Midbrain (tissue), 1 donor: Measurements from ENCODE around the gene EDDM3A.
"Not testable (repeated sequence)": the region's sequence is repeated elsewhere in the genome, so short reads cannot be mapped to it uniquely, and the experiment has no call there.

Experiments used
- DNase-seq: peaks from one replicate; lab custom pipeline; 2025; lab: John Stamatoyannopoulos, UW

Gene EDDM3A, protein sequence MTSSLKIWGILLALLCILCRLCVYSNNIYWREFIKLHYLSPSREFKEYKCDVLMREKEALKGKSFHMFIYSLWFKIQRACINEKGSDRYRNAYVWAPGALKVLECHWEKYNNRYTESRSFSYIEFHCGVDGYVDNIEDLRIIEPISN

DNA sequence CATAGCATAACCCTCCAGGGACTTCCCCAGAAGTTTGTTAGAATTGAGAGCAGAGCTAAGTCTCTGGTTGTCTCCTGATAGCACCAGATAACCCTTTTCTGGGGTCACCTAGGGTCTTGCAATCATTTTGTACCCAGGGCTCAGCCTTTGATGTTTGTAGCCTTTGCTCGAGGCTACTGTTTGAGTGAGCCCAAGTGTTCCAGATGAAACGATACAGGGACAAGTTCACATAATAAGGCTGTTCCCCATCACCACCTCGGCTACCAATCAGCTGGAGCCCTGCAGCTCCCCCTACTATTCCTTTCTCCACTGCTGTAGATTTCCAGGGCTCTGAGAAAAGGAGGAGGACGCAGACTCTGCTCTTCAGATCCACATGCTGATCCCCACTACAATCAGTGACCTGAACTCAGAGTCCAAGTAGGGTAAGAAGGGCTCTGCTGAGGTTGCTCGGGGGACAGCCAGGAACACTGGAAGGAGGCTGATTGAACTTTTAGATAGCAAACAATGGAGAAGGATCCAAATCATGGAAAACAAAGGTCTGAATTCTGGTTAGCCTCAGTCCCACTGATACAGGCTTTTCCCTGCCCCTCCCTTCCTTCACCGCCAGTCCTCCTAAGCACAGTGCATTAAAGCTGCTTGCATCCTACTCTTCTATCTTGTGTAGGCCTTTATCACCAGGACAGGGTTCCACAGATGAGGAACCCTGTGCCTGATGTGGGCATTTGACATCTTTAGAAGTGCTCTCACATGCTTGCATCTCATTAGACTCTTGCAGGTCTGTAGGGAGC is at the start of gene EDDM3A:
Gene EDDM3A (plus strand): TSS at position 317 of the 788 bp plus-strand sequence. CDS start 1,694 bp downstream, outside the sequence.
- no peak for DNase-seq

DNA sequence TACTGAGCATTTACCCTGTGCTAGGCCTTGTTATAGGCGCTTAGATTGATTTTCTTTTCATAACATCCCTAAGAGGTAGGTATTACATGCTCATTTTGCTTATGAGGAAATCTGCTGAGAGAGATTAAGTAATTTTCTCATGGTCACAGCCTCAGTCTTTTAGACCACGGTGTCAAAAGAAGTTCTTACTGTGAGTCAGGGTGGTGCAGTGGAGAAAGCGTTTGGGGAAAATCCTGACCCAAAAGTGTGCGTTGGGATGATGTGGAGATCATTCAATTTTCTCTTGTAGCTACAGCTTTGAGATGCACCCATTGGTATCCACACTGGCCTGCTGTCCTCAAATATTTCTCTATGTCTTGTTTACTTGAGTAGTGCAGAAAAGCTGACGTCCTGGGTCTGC is 48.9 kb upstream of the EDDM3A start:
- DNase-seq: no peak

DNA sequence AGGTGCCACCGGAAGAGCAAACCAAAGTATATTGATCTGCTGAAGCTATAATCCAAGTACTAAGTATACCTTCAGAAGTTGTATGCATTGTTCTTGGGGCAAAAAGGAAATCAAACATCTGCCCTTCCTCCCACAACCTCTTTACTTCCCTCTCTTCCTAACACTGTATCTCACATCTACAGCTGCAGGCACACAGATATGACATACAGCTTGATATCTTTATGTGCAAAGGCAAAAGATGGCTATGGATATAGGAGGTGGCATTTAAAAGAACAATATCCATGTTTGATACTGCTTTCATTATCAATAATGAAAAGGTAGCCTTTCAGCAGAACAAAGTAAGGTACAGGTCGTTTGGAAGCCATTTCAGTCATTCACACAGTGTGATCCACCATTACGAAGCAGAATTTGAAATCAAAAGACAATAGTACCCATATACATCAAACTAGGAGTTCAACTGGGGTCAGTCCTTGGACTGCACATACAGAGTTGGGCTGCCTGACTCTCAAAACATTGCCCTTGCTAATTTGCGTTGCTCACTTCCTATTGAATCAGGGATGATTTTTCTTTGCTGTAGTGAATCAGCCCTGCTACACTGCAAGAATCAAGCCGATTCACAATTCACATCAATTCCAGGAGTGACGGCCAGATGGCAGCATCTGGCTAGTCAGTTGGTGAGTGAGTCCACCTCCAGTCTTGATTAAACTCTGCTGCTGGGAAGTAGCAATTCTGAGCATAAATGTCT is 48.2 kb upstream of the EDDM3A start:
- DNase-seq: peak; percentile 85

DNA sequence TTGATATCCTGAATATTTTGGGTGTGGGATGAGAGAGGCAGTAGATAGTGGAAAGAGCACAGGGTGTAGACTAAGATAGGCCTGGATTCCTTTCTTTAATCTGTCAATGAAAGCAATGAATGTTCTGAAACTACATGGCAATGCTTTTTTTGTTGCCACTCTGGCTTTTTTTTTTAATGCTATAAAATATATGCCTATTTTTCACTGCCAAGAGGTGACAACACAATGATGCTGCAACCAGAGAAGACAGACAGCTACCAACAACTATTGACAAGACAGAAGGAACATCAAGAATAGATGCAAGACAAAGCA is 47.7 kb upstream of the EDDM3A start:
- DNase-seq: no peak

DNA sequence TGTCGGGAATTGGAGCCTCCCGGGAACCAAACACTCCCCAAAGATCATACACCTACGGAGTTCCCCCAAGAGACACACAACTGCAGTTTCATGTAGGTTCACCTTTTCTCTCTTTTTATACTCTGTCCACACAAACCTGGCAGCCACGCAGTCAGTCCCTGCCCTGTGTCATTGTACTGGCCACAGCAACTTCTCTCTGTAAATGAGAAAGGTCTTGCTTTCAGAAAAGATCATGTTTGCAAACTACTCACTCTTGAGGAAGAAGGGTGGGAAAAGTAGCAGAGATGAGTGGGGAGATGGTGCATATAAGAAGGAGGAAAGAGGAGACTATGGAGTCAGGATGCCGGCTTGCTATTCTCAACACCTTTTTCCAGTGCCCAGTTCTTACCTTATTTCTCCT is 46.8 kb upstream of the EDDM3A start:
- no peak for DNase-seq

DNA sequence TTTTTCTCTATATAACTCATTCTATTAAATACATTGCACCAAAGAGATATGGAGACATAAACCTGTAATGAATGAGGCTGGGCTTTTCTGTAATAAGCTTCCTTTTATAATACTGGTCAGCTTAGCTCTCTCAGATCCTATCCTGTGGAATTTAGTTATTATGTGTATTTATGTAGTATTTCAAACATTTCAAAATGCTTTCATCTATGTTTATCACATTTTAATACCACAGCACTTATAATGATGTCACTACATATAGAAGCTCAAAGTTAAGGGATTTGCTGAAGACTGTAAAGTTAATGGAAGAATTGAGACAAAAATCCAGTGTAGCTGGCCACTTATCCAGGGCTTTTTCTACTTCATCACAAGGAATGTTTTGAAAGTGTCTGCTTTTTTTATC is 45.8 kb upstream of the EDDM3A start:
- no peak for DNase-seq

DNA sequence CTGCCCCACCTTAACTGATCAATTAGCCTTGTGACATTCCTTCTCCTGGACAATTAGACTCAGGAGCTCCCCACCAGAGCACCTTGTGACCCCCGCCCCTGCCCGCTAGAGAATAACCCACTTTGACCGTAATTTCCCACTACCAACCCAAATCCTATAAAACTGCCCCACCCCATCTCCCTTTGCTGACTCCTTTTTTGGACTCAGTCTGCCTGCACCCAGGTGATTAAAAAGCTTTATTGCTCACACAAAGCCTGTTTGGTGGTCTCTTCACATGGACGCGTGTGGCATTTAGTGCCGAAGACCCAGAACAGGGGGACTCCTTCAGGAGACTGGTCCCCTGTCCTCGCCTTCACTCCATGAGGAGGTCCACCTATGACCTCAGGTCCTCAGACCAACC is 44.7 kb upstream of the EDDM3A start:
- DNase-seq: not testable (repeated sequence)

DNA sequence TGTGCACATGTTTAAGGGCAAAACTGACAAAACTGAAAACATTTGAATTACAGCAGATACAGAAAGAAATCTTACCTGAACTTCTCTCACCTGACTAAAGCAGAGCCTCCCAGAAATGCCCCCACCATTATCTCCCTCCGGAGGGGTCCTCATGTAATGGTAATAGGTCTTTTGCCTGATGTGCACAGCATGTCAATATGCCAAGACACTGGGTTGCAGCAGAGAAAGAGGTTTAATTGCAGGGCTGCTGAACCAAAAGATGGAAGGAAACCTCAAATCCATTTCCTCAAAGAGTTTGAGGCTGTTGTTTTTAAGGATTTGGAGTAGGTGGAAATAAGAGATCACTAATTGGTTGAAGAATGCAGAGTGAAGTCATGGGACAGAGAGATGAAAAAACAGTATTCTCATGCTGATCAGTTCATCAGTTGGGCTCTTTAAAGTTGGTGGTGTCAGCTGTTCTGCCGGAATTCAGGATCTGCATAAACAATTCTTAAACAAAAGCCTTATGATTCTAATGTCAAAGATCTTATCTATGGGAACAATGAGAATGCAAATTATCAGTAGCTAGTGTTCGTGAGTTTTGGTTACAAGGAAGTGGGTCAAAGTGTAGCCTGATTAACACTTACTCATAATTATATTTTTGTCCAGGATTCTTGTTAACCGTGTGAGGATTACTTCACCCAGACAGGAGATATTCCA is 38.9 kb upstream of the EDDM3A start:
- DNase-seq: no peak

DNA sequence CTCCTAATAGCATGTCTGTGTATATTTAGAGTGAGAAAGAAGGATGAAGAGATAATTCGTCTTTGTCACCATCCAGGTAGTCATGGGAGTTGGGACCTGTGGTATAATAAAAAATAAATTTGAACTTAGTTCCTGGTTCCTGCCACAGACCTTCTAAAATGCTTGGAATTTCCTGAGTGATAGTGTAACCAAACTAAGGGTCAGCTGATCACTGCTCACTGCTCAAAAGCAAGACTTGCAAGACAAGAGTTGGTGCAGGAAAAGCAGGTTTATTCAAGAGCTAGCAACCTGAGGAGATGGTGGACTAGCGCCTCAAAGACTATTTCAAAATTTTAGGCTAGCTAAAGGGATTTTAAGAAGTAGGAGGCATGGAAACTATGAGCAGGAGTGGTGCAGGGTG is 38.1 kb upstream of the EDDM3A start:
- DNase-seq: no peak

DNA sequence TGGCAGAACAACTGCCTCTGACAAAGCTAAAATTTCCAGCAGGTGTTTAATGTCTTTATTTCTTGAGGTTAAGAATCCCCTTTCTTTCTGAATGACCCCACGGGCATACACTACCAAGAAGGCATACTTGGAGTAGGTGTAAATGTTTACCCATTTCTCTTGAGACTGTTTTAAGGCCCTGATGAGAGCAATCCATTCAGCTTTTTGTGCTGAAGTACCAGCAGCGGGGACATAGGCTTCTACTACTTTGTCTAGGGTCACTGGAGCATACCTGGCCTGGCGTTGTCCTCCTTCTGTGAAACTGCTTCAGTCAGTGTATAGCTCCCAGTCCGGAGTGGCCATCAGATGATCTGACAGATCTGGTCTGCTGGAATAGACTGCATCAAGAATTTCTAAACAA is 34.4 kb upstream of the EDDM3A start:
- no peak for DNase-seq

DNA sequence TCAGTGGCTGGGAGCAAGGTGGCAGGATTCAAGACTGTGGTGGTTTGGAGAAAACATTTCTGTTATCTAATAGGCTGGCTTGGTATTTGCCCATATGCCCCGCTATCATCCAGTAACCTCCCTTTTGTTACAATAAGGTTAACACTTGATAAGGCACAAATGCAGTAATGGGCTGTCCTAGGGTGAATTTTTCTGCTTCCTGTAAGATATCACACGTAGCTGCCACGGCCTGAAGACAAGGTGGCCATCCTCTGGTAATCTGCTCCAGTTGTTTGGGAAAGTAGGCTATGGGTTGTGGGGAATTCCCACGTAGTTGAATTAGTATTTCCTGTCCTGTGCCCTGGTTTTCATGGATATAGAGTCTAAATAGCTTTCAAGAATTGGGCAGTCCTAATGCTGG is 34.0 kb upstream of the EDDM3A start:
- no peak for DNase-seq

DNA sequence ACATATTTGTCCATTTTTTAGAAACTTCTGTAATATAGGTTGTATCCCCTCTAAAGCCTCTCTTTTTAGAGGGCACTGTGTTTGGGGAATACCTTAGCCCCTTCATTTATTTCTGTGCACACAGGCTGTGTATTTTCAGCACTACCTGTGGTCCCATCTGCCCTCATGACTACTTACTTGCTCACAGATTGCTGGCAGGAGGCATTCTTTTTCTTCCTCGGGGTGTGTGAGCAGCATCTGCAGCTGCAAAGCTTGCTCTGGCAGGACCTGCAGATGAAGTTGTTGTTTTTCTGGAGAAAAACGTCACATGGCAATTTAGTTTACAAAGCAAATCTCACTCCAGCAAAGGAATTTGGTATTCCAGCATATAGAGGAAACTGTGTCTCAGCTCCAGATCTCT is 32.8 kb upstream of the EDDM3A start:
- no peak for DNase-seq

DNA sequence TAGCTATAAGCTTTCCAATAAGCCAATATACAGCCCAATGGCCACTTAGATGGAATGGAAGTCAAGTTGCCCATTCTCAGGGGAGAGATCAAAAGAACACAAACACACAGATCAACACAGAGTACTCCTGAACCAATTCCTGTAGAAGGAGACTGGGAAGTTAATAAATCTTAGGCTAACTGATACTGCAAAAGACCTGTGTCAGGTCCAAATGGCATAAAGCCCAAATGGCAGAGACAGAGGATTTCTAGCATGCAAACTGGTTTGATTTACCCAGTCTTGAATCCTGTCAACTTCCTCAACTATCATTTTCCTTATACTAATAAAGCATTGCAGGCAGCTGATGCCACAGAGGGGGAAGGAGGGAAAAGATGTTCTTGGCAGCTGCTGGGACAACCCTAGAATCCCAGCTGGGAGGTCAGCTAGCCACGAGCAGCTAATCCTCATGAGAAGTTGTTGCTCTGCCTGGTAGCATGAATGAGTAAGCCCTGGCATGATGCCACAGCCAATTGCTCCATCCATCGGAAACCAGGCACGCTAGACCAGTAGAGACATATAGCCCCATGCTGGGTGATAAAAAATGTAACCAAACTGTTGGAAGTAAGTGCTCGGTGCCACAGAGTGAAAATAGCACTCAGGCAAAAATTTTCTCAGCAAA is 31.0 kb upstream of the EDDM3A start:
- peak; percentile 13 for DNase-seq

DNA sequence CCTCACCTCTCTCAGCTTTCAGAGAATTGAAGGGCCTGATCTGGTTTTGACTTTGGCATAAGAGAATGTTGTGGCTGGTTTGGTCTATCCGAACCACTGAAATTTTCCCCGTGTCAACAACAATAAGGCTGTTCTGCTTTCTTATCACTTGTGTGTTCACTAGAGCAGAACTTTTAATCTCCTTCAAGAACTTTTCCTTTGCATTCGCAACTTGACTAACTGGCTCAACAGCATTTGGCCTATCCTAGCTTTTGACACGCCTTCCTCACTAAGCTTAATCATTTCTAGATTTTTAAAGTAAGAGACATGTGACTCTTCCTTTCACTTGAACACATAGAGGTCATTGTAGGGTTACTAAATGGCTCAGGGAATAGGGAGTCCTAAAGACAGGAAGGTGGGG is 25.9 kb upstream of the EDDM3A start:
- DNase-seq: no peak

DNA sequence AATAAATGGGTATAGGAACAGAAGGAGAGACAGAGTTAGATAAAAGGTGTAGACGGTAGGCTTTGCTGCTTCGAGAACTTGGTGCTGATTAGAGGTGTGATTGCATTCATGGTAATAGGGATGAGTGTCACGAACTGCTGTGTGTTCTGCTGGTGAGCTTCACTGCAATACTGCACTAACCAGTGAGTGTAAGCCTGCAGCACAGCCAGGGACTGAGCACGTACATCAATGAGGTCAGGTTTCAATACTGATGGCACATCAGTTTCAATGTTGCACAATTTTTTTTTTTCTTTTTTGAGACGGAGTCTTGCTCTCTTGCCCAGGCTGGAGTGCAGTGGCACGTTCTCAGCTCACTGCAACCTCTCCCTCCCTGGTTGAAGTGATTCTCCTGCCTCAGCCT is 24.9 kb upstream of the EDDM3A start:
- no peak for DNase-seq

DNA sequence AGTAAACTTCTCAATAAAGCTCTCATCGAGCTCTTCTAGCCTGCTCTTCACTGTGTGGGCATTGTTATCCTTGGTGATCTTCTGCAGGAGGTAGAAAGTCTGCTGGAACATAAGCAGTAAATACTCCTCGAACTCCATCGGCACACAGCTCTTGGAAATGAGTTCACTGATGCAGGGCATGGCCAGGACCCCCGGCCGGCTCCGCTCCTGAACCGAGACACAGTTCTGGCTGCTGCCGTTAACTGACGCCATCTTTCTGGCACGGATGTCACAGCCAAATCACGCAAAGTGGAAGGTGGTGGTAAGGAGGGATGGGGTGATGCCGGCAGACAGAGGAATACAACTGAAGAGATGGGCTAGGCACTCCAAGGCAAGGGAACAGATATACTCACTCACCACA is 23.7 kb upstream of the EDDM3A start:
- DNase-seq: no peak

DNA sequence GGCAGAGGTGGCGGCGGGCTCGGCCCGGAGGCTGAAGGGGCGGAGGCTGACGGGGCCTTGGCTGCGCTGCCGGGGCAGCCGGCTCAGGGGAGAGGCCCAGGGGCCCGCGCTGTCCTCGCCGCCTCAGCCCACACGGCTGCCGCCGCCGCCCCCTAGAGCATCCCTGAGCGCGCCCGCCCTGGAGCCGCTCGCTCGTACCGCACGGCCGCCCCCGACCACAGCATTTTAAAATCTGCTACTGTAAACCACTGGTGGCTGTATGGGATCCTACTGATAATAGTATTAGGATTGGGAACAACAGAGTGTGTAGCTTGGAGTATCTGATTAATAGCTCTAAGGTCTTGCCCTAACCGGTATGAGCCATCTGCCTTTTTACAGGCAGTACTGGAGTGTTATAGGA is 22.2 kb upstream of the EDDM3A start:
- no peak for DNase-seq

DNA sequence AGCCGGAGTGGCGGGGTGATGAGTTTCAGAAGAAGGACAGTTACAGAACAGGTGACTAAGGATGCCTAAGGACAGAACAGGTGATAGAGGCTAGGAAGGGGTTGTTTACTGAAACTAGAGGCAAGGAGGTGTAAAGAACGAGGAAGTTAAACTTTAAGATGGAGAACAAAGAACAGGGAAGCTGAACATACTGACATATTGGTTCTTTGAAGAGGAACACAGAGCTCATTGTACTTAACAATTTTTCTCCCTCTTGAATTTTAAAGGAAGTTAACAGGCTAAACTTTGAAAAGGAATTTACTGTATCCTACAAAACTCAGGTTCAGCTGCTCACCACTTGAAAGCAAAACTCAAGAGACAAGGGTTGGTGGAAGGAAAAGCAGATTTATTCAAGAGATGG is 19.6 kb upstream of the EDDM3A start:
- not testable (repeated sequence) for DNase-seq

DNA sequence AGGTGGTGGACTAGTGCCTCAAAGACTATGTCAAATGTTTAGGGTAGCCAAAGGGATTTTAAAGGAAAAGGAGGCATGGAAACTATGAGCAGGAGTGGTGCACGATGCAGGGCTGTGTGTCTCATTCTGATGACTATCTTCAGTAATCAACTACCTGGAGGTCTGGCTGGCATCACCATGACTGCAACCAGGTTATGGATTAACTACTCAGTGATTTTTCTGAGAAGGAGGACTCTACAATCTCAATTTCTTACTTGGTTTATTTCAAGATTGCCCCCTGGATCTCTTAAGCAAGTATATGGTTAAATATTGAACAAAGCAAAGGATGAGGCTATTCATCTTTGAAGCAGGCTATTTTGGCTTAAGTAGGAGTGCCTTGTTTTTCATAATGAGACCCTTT is 19.2 kb upstream of the EDDM3A start:
- no peak for DNase-seq

DNA sequence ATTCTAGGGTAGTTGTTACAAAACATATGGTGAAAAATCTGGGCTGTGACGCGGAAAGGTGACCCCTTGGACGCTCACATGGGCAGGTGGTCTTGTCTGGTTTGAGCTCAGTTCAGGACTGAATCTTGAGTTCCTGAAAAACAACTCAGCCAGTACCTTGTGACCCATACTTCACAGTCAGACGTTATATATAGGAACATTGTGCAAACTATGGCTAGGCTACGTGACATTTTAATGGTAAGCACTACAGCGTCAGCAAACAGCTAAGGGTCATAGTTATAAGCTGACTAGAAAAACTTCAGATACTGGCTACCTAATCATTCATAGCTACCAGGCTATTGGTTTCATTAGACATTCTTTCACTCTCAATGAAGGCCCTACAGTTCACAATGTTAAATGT is 14.8 kb upstream of the EDDM3A start:
- DNase-seq: no peak

DNA sequence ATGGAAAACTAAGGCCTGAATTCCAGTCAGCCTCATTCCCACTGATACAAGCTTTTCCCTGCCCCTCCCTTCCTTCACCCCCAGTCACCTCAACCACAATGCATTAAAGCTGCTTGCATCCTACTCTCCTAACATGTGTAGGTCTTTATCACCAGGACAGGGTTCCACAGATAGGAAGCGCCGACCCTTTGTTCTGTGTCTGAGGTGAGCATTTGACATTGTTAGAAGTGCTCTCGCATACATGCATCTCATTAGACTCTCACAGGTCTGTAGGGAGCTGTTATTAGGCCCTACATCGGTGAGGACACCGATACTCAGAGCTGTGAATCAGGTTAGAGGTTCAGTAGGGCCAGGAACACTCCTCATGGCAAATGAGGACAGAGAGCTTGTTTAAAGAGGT is 13.2 kb upstream of the EDDM3A start:
- DNase-seq: no peak

DNA sequence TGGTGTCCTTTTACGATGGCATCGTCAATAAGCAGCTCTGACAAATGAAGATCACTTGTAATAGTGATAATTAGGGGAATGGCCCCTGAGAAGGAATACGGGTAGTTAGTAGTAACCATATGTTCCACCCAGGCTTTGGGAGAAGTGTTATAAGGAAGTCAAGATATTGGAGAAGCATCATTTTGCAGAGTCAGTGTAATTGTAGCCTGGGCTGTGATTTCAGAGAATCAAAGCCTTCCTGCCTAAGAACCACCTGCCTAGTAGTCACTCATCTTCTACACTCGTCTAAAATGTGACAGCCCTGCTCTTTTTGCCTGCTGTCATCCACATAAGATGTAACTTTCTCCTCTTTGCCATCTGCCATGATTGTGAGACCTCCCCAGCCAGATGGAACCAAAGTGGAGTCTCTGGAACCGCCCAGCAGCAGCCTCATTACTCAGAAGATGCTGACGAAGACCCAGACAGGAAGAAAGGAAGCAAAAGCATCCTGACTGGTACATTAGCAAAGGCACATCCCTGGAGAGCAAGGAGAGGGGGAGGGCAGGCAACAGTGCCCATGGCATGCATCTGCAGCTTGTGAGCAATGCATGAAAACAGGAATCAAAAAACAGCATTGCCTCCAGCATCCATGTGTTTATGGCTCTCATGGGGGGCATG is 12.6 kb upstream of the EDDM3A start:
- DNase-seq: no peak
